Lower leg skin (tissue), 3 donors: Measurements from ENCODE around the gene FASTKD2.

Experiments
- POLR2A ChIP-seq, 2 donors: fragments of 450-650 bp; IDR thresholded peaks; one replicate each; pipeline ENCODE4 v1.6.1; 2016 to 2017; ENCODE audit warnings: antibody characterized with exemption in 2 of 2, mild to moderate bottlenecking in 1 of 2, moderate library complexity in 1 of 2
- TF ChIP-seq, protein P1 (sequence below), 3 donors: fragments of 450-650 bp; IDR thresholded peaks; one replicate each; pipeline ENCODE4 v1.5.1; 2016; ENCODE audit warnings: antibody characterized with exemption in 3 of 3, mild to moderate bottlenecking in 3 of 3, moderate library complexity in 2 of 3

DNA sequence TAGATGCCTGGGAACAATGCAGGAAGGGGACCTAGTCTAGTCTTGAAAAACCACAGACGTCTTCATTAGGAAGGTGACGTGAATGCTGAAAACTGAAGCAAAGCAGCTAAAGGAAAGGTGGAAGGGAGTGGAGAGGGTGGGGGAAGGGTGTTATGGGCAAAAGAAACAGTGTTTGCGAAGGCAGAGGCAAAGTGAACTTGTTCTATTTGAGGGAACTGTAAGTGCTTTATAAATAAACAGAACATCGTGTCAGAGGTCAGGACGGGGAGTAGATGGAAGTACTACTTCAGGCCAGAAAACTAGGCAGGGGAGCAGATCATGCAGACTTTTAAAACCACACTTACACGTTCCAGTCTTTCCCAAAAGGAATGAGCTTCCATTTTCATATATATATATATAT lies 57.8 kb downstream of the FASTKD2 start:
- TF ChIP-seq, protein P1, sequence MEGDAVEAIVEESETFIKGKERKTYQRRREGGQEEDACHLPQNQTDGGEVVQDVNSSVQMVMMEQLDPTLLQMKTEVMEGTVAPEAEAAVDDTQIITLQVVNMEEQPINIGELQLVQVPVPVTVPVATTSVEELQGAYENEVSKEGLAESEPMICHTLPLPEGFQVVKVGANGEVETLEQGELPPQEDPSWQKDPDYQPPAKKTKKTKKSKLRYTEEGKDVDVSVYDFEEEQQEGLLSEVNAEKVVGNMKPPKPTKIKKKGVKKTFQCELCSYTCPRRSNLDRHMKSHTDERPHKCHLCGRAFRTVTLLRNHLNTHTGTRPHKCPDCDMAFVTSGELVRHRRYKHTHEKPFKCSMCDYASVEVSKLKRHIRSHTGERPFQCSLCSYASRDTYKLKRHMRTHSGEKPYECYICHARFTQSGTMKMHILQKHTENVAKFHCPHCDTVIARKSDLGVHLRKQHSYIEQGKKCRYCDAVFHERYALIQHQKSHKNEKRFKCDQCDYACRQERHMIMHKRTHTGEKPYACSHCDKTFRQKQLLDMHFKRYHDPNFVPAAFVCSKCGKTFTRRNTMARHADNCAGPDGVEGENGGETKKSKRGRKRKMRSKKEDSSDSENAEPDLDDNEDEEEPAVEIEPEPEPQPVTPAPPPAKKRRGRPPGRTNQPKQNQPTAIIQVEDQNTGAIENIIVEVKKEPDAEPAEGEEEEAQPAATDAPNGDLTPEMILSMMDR (IDR thresholded peaks at IDR 0.05): no peak
- no peak for TF ChIP-seq POLR2A (IDR thresholded peaks at IDR 0.05)
